Measurements from ENCODE around the gene AOC2. TPM values are rescaled to one million over a fixed set of nuclear protein-coding genes. Genes with fewer than 3 reads are reported as not detected.
"Not testable (repeated sequence)": the region's sequence is repeated elsewhere in the genome, so short reads cannot be mapped to it uniquely, and the experiment has no call there.

Gene AOC2
- total and polyA plus RNA-seq, 2 donors (not counting 1 experiment from before 2014, with no cell fraction given), result 0.12 to 0.33 TPM

GRCh38 chr17:42879596-42879985, 35.2 kb downstream of the AOC2 start:
- Histone ChIP-seq H3K4me3 (replicated peaks in 1 of 4; ENCODE audit: control extremely low read depth in 1 of 4, insufficient read depth in 1 of 4, low read depth in 3 of 4, low read length in 4 of 4) (no peak overlapping the region), H2AFZ (ENCODE audit: low read length) (no peak overlapping the region), H3K79me2 (ENCODE audit: control insufficient read depth, insufficient read depth, low read length) (no peaks in the 10 kb centered on the region), H3K9me3 (ENCODE audit: control insufficient read depth, insufficient read depth, low read depth, low read length) (no peaks in the 10 kb centered on the region), H3K9ac (ENCODE audit: insufficient read depth, low read length) (no peak overlapping the region), H3K4me1 (ENCODE audit: control insufficient read depth, extremely low read depth, insufficient read depth, low read length) (no peaks in the 10 kb centered on the region), H4K20me1 (ENCODE audit: control insufficient read depth, extremely low read depth, insufficient read depth, low read length) (no peaks in the 10 kb centered on the region), H3K27me3 (ENCODE audit: control insufficient read depth, insufficient read depth, low read length) (peaks cover 4% of the 10 kb centered on the region), H3K4me2 (ENCODE audit: extremely low read depth, insufficient read depth, low read length) (no peak overlapping the region), H3K27ac (ENCODE audit: insufficient read depth, low read length) (no peak overlapping the region), H3K36me3 (ENCODE audit: control insufficient read depth, insufficient read depth, low read length) (no peaks in the 10 kb centered on the region)
- DNase-seq (ENCODE audit: low read depth in 2 of 2), result peak in 1 of 2 donors; percentile 49
- TF ChIP-seq EZH2 (IDR thresholded peaks at IDR 0.05; ENCODE audit: low read length, missing control alignments), result no peak
- TF ChIP-seq CTCF (conservative IDR thresholded peaks at IDR 0.05 in 1 of 2, IDR thresholded peaks at IDR 0.05 in 1 of 2; ENCODE audit: low read depth in 1 of 2, low read length in 2 of 2), result no peak

GRCh38 chr17:42880776-42881310, 36.5 kb downstream of the AOC2 start:
- H3K36me3 ChIP-seq (ENCODE audit: control insufficient read depth, insufficient read depth, low read length), result no peaks in the 10 kb centered on the region
- H3K9me3 ChIP-seq (ENCODE audit: control insufficient read depth, insufficient read depth, low read depth, low read length), result no peaks in the 10 kb centered on the region
- H3K79me2 ChIP-seq (ENCODE audit: control insufficient read depth, insufficient read depth, low read length), result no peaks in the 10 kb centered on the region
- H2AFZ ChIP-seq (ENCODE audit: low read length), result no peak overlapping the region
- H3K4me2 ChIP-seq (ENCODE audit: extremely low read depth, insufficient read depth, low read length), result no peak overlapping the region
- H3K4me3 ChIP-seq (replicated peaks in 1 of 4; ENCODE audit: control extremely low read depth in 1 of 4, insufficient read depth in 1 of 4, low read depth in 3 of 4, low read length in 4 of 4), result no peak overlapping the region
- no peak overlapping the region for H3K27ac ChIP-seq (ENCODE audit: insufficient read depth, low read length)
- DNase-seq (ENCODE audit: low read depth in 2 of 2), result no peak
- TF ChIP-seq CTCF (conservative IDR thresholded peaks at IDR 0.05 in 1 of 2, IDR thresholded peaks at IDR 0.05 in 1 of 2; ENCODE audit: low read depth in 1 of 2, low read length in 2 of 2) (no peak), EZH2 (IDR thresholded peaks at IDR 0.05; ENCODE audit: low read length, missing control alignments) (no peak)
- H4K20me1 ChIP-seq (ENCODE audit: control insufficient read depth, extremely low read depth, insufficient read depth, low read length), result no peaks in the 10 kb centered on the region
- no peaks in the 10 kb centered on the region for H3K4me1 ChIP-seq (ENCODE audit: control insufficient read depth, extremely low read depth, insufficient read depth, low read length)
- peaks cover 7% of the 10 kb centered on the region for H3K27me3 ChIP-seq (ENCODE audit: control insufficient read depth, insufficient read depth, low read length)
- no peak overlapping the region for H3K9ac ChIP-seq (ENCODE audit: insufficient read depth, low read length)

- H3K27me3 ChIP-seq (ENCODE audit: control insufficient read depth, insufficient read depth, low read length); H3K36me3 ChIP-seq (ENCODE audit: control insufficient read depth, insufficient read depth, low read length); H3K9me3 ChIP-seq (ENCODE audit: control insufficient read depth, insufficient read depth, low read depth, low read length); H3K79me2 ChIP-seq (ENCODE audit: control insufficient read depth, insufficient read depth, low read length); H3K4me2 ChIP-seq (ENCODE audit: extremely low read depth, insufficient read depth, low read length); DNase-seq (ENCODE audit: low read depth in 2 of 2); H2AFZ ChIP-seq (ENCODE audit: low read length); H3K4me1 ChIP-seq (ENCODE audit: control insufficient read depth, extremely low read depth, insufficient read depth, low read length); H4K20me1 ChIP-seq (ENCODE audit: control insufficient read depth, extremely low read depth, insufficient read depth, low read length); H3K9ac ChIP-seq (ENCODE audit: insufficient read depth, low read length); H3K27ac ChIP-seq (ENCODE audit: insufficient read depth, low read length); H3K4me3 ChIP-seq (replicated peaks in 1 of 4; ENCODE audit: control extremely low read depth in 1 of 4, insufficient read depth in 1 of 4, low read depth in 3 of 4, low read length in 4 of 4): not testable (repeated sequence)
Observed at GRCh38 chr17:42881706-42882105, 37.3 kb downstream of the AOC2 start.

Data from fibroblast of lung (primary cell).